Measurements from ENCODE around the gene FFAR2. TPM values are rescaled to one million over a fixed set of nuclear protein-coding genes. Genes with fewer than 3 reads are reported as not detected.

The FFAR2 gene
- total and polyA plus RNA-seq, 2 donors (not counting 1 experiment from before 2014, with no cell fraction given), result not detected

GRCh38 chr19:35430409-35431144 lies 17.5 kb upstream of the FFAR2 start:
- H3K36me3 ChIP-seq (ENCODE audit: control insufficient read depth, insufficient read depth, low read length), result no peaks in the 10 kb centered on the region
- H3K27ac ChIP-seq (ENCODE audit: insufficient read depth, low read length), result no peak overlapping the region
- DNase-seq (ENCODE audit: low read depth in 2 of 2), result peak in 1 of 2 donors; percentile 37
- no peaks in the 10 kb centered on the region for H4K20me1 ChIP-seq (ENCODE audit: control insufficient read depth, extremely low read depth, insufficient read depth, low read length)
- no peak for TF ChIP-seq CTCF (conservative IDR thresholded peaks at IDR 0.05 in 1 of 2, IDR thresholded peaks at IDR 0.05 in 1 of 2; ENCODE audit: low read depth in 1 of 2, low read length in 2 of 2)
- no peak for TF ChIP-seq EZH2 (IDR thresholded peaks at IDR 0.05; ENCODE audit: low read length, missing control alignments)
- no peak overlapping the region for H3K4me3 ChIP-seq (replicated peaks in 1 of 4; ENCODE audit: control extremely low read depth in 1 of 4, insufficient read depth in 1 of 4, low read depth in 3 of 4, low read length in 4 of 4)
- no peak overlapping the region for H3K4me2 ChIP-seq (ENCODE audit: extremely low read depth, insufficient read depth, low read length)
- H2AFZ ChIP-seq (ENCODE audit: low read length), result no peak overlapping the region
- no peaks in the 10 kb centered on the region for H3K79me2 ChIP-seq (ENCODE audit: control insufficient read depth, insufficient read depth, low read length)
- no peaks in the 10 kb centered on the region for H3K9me3 ChIP-seq (ENCODE audit: control insufficient read depth, insufficient read depth, low read depth, low read length)
- H3K4me1 ChIP-seq (ENCODE audit: control insufficient read depth, extremely low read depth, insufficient read depth, low read length), result no peaks in the 10 kb centered on the region
- no peak overlapping the region for H3K9ac ChIP-seq (ENCODE audit: insufficient read depth, low read length)
- no peaks in the 10 kb centered on the region for H3K27me3 ChIP-seq (ENCODE audit: control insufficient read depth, insufficient read depth, low read length)

DNA sequence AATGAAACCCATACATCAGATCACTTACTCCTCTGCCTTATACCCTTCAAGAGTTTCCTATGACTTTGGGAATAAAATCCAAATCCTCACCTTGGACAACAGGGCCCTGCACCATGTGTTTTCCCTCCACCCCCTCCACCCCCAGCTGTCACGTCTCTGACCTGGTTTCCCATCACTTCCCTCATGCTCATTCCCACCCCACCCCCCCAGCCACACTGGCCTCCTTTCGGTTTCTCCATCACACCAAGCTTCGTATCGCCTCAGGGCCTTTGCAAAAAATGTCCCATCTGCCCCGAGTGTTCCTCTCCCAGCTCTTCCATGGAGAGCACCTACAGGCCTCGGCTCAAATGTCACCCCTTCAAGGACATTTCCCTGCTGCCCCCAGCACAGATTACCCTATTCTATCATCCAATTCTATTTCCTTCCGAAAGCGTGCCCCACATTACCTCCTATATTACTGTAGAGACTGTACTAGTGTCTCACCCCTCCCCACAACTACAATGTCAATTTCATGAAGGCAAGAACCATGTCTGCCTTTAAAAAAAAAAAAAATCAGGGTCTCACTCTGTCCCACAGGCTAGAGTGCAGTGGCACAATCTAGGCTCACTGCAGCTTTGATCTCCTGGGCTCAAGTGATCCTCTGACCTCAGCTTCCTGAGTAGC lies 16.8 kb upstream of the FFAR2 start:
- H3K36me3 ChIP-seq (ENCODE audit: control insufficient read depth, insufficient read depth, low read length), result no peaks in the 10 kb centered on the region
- no peak overlapping the region for H3K9ac ChIP-seq (ENCODE audit: insufficient read depth, low read length)
- no peaks in the 10 kb centered on the region for H4K20me1 ChIP-seq (ENCODE audit: control insufficient read depth, extremely low read depth, insufficient read depth, low read length)
- H3K4me3 ChIP-seq (replicated peaks in 1 of 4; ENCODE audit: control extremely low read depth in 1 of 4, insufficient read depth in 1 of 4, low read depth in 3 of 4, low read length in 4 of 4), result no peak overlapping the region
- no peaks in the 10 kb centered on the region for H3K4me1 ChIP-seq (ENCODE audit: control insufficient read depth, extremely low read depth, insufficient read depth, low read length)
- TF ChIP-seq CTCF (conservative IDR thresholded peaks at IDR 0.05 in 1 of 2, IDR thresholded peaks at IDR 0.05 in 1 of 2; ENCODE audit: low read depth in 1 of 2, low read length in 2 of 2), result no peak
- no peak for TF ChIP-seq EZH2 (IDR thresholded peaks at IDR 0.05; ENCODE audit: low read length, missing control alignments)
- no peaks in the 10 kb centered on the region for H3K79me2 ChIP-seq (ENCODE audit: control insufficient read depth, insufficient read depth, low read length)
- no peak overlapping the region for H3K27ac ChIP-seq (ENCODE audit: insufficient read depth, low read length)
- H3K27me3 ChIP-seq (ENCODE audit: control insufficient read depth, insufficient read depth, low read length), result no peaks in the 10 kb centered on the region
- no peak overlapping the region for H3K4me2 ChIP-seq (ENCODE audit: extremely low read depth, insufficient read depth, low read length)
- H3K9me3 ChIP-seq (ENCODE audit: control insufficient read depth, insufficient read depth, low read depth, low read length), result no peaks in the 10 kb centered on the region
- no peak overlapping the region for H2AFZ ChIP-seq (ENCODE audit: low read length)
- peak in 1 of 2 donors; percentile 8 for DNase-seq (ENCODE audit: low read depth in 2 of 2)

DNA sequence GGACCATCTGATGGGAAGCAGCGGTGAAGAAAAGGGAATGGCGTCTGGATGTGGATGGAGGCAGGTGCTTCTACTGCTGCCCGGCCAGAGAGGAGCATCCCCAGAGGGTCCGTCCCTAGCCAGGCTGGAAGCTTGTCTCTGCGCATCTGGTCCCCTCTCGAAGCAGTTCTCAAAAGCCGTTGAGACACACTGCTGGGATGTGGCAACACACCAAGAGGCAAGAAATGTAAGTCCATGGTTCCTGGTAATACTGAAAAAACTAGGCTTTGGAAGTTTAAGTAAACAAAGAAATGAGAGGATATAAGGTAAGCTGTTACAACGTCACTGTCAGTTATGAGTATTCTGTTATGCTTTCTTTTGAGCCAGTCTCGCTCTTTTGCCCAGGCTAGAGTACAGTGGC lies 15.1 kb upstream of the FFAR2 start:
- Histone ChIP-seq H3K27ac (ENCODE audit: insufficient read depth, low read length) (no peak overlapping the region), H3K79me2 (ENCODE audit: control insufficient read depth, insufficient read depth, low read length) (no peaks in the 10 kb centered on the region), H3K4me2 (ENCODE audit: extremely low read depth, insufficient read depth, low read length) (no peak overlapping the region), H3K4me3 (replicated peaks in 1 of 4; ENCODE audit: control extremely low read depth in 1 of 4, insufficient read depth in 1 of 4, low read depth in 3 of 4, low read length in 4 of 4) (no peak overlapping the region), H4K20me1 (ENCODE audit: control insufficient read depth, extremely low read depth, insufficient read depth, low read length) (no peaks in the 10 kb centered on the region), H3K4me1 (ENCODE audit: control insufficient read depth, extremely low read depth, insufficient read depth, low read length) (no peaks in the 10 kb centered on the region), H2AFZ (ENCODE audit: low read length) (no peak overlapping the region), H3K9me3 (ENCODE audit: control insufficient read depth, insufficient read depth, low read depth, low read length) (no peaks in the 10 kb centered on the region), H3K27me3 (ENCODE audit: control insufficient read depth, insufficient read depth, low read length) (peaks cover 2% of the 10 kb centered on the region), H3K9ac (ENCODE audit: insufficient read depth, low read length) (no peak overlapping the region), H3K36me3 (ENCODE audit: control insufficient read depth, insufficient read depth, low read length) (no peaks in the 10 kb centered on the region)
- no peak for TF ChIP-seq CTCF (conservative IDR thresholded peaks at IDR 0.05 in 1 of 2, IDR thresholded peaks at IDR 0.05 in 1 of 2; ENCODE audit: low read depth in 1 of 2, low read length in 2 of 2)
- no peak for TF ChIP-seq EZH2 (IDR thresholded peaks at IDR 0.05; ENCODE audit: low read length, missing control alignments)
- DNase-seq (ENCODE audit: low read depth in 2 of 2), result no peak
